Endothelial cell of umbilical vein (primary cell): Measurements from ENCODE around the gene TEKTIP1. TPM values are rescaled to one million over a fixed set of nuclear protein-coding genes. Genes with fewer than 3 reads are reported as not detected.

Experiments
- BruUV-seq: library from RNA; stranded (reverse); fragments of 400-500 nt; replicated peaks from 2 replicates; lab custom pipeline; 2021; lab: Mats Ljungman, UMichigan
- CTCF ChIA-PET: fragments of 300-600, 350-600 bp; sonication (Branson Sonifier 250); formaldehyde crosslinking; loops from one replicate; lab custom pipeline; 2021; ENCODE audit warnings: antibody characterized with exemption, inconsistent platforms; lab: Charles Lee
- POLR2A ChIA-PET: fragments of 300-600, 350-600 bp; sonication (Branson Sonifier 250); formaldehyde crosslinking; loops from one replicate; lab custom pipeline; 2021; ENCODE audit warnings: antibody characterized with exemption, inconsistent platforms; lab: Charles Lee
- DNase-seq: peaks from one replicate; pipeline ENCODE4 v3.0.0-alpha.2; 2011; ENCODE audit warnings: low read depth, low spot score
- FAIRE-seq: peaks from 2 replicates; lab custom pipeline; 2011; peaks lifted over from hg19 to GRCh38; lab: Jason Lieb, UNC
- H2AFZ ChIP-seq: 2 replicates; pipeline ENCODE4 v1.6.0; 2012; ENCODE audit warnings: low read depth, low read length, control low read depth, inconsistent platforms
- H3K27ac ChIP-seq: 2 replicates; pipeline ENCODE4 v1.5.1; 2011; ENCODE audit warnings: low read depth, mild to moderate bottlenecking, control low read depth, low read length, moderate library complexity; ENCODE audit not compliant: insufficient read depth
- H3K27me3 ChIP-seq, 2 experiments: 2 replicates each; pipeline versions ENCODE4 v1.6.0 to v1.6.1; 2011; ENCODE audit warnings: low read length in 2 of 2, mixed read lengths in 1 of 2; ENCODE audit not compliant: control insufficient read depth in 2 of 2, insufficient read depth in 2 of 2
- H3K36me3 ChIP-seq, 2 experiments: 2 replicates in 1 of 2; 3 replicates in 1 of 2; pipeline ENCODE4 v1.5.1; 2011; ENCODE audit warnings: low read length in 2 of 2, mild to moderate bottlenecking in 1 of 2, moderate library complexity in 1 of 2; ENCODE audit not compliant: control insufficient read depth in 2 of 2, insufficient read depth in 2 of 2; ENCODE audit errors: extremely low read depth in 1 of 2
- H3K4me1 ChIP-seq: 3 replicates; pipeline ENCODE4 v1.5.1; 2011; ENCODE audit warnings: mild to moderate bottlenecking, low read length; ENCODE audit not compliant: control insufficient read depth, insufficient read depth; ENCODE audit errors: extremely low read depth
- H3K4me2 ChIP-seq: 2 replicates; pipeline ENCODE4 v1.6.1; 2011; ENCODE audit warnings: low read length, control low read depth, mixed read lengths; ENCODE audit not compliant: insufficient read depth
- H3K4me3 ChIP-seq, 3 experiments: fragments of 200-600 bp in 1 of 3; sonication (generic), shearing (Covaris generic) in 1 of 3; replicated peaks in 1 of 3; 2 replicates each; pipeline ENCODE4 v1.5.1; 2011 to 2016; ENCODE audit warnings: control low read depth in 3 of 3, low read length in 3 of 3, mild to moderate bottlenecking in 2 of 3, inconsistent platforms in 1 of 3, low read depth in 1 of 3, moderate library complexity in 1 of 3; ENCODE audit not compliant: insufficient read depth in 1 of 3
- H3K79me2 ChIP-seq: 2 replicates; pipeline ENCODE4 v1.6.0; 2012; ENCODE audit warnings: low read length, inconsistent platforms; ENCODE audit not compliant: control insufficient read depth, insufficient read depth
- H3K9ac ChIP-seq: replicated peaks from 2 replicates; pipeline ENCODE3; 2011; ENCODE audit warnings: low read length, control low read depth; ENCODE audit not compliant: insufficient read depth; ENCODE audit errors: extremely low read depth
- H3K9me1 ChIP-seq: replicated peaks from 3 replicates; pipeline ENCODE4 v1.6.0; 2011; ENCODE audit warnings: mild to moderate bottlenecking, low read length; ENCODE audit not compliant: control insufficient read depth, insufficient read depth; ENCODE audit errors: extremely low read depth
- H3K9me3 ChIP-seq: replicated peaks from 2 replicates; pipeline ENCODE4 v1.5.1; 2012; ENCODE audit warnings: low read length, inconsistent platforms; ENCODE audit not compliant: control insufficient read depth, insufficient read depth
- H4K20me1 ChIP-seq: replicated peaks from 2 replicates; pipeline ENCODE3; 2011; ENCODE audit warnings: mild to moderate bottlenecking, low read length; ENCODE audit not compliant: control insufficient read depth, insufficient read depth; ENCODE audit errors: extremely low read depth
- EZH2 ChIP-seq: IDR thresholded peaks from 2 replicates; pipeline ENCODE4 v1.6.1; 2012; ENCODE audit warnings: borderline replicate concordance, low read depth, mild to moderate bottlenecking, moderate library complexity, low read length, inconsistent platforms; ENCODE audit not compliant: severe bottlenecking
- FOS ChIP-seq: IDR thresholded peaks from 2 replicates; pipeline ENCODE4 v1.6.1; 2011; ENCODE audit warnings: mild to moderate bottlenecking, low read length, moderate library complexity, borderline replicate concordance; ENCODE audit not compliant: insufficient read depth
- GATA2 ChIP-seq: IDR thresholded peaks from 2 replicates; pipeline ENCODE4 v1.7.0; 2011; ENCODE audit warnings: low read depth, mild to moderate bottlenecking, moderate library complexity, mixed read lengths, low read length; ENCODE audit not compliant: insufficient read length, insufficient read depth
- JUN ChIP-seq: IDR thresholded peaks from 2 replicates; pipeline ENCODE4 v1.6.1; 2011; ENCODE audit warnings: borderline replicate concordance, low read depth; ENCODE audit not compliant: insufficient read length, insufficient read depth
- MAX ChIP-seq: IDR thresholded peaks from 2 replicates; pipeline ENCODE4 v1.6.1; 2011; ENCODE audit not compliant: insufficient read depth, insufficient read length
- MYC ChIP-seq: IDR thresholded peaks from one replicate; pipeline ENCODE4 v1.6.1; 2011; ENCODE audit warnings: mild to moderate bottlenecking, low read depth, low read length
- POLR2A ChIP-seq: IDR thresholded peaks from 2 replicates; pipeline ENCODE4 v1.6.1; 2012; ENCODE audit warnings: low read depth, mild to moderate bottlenecking, control low read depth, low read length
- POLR2AphosphoS5 ChIP-seq: IDR thresholded peaks from 2 replicates; pipeline ENCODE4 v1.6.1; 2012; ENCODE audit warnings: low read depth, mild to moderate bottlenecking, control low read depth, low read length, moderate library complexity; ENCODE audit not compliant: insufficient read depth
- dilution Hi-C: fragments of 300-500 bp; cut with MboI; formaldehyde crosslinking; loops from one replicate; pipeline ENCODE4 v1.15.0; 2019; ENCODE audit warnings: low sequenced_read_pairs; ENCODE audit not compliant: extremely low pct_ligation_motif_present
- intact Hi-C: fragments of 100-400 bp; cut with micrococcal nuclease; formaldehyde crosslinking; loops from one replicate; pipeline ENCODE4 v1.10.0; 2022
- polyA plus RNA-seq, 4 experiments: library from polyadenylated mRNA; depleted of rRNA in 3 of 4; stranded (reverse) in 3 of 4; unstranded in 1 of 4; fragments of >200 nt; gene quantifications; 2 replicates each; pipeline versions ENCODE4 v1.2.1 to v1.2.3, GENCODE V29; 2011 to 2012; ENCODE audit warnings: missing spikeins in 1 of 4
- total RNA-seq: library from RNA; stranded (reverse); gene quantifications from 2 replicates; pipeline ENCODE4 v1.2.3, GENCODE V29; 2021
- TF ChIP-seq, protein P1 (sequence below), 2 donors: IDR thresholded peaks; 1 replicate in 1 of 2; 2 replicates in 1 of 2; pipeline ENCODE4 v1.5.1; 2011; ENCODE audit warnings: low read length in 2 of 2, mild to moderate bottlenecking in 2 of 2, moderate library complexity in 2 of 2, control low read depth in 1 of 2, inconsistent platforms in 1 of 2, low read depth in 1 of 2; ENCODE audit not compliant: insufficient read depth in 1 of 2; ENCODE audit errors: extremely low read depth in 1 of 2

The TEKTIP1 gene
- total and polyA plus RNA-seq, 2 donors (not counting 3 experiments of a cell fraction or from before 2014, with no cell fraction given), result 0.73 TPM; not detected in 1

GRCh38 chr19:3533033-3533432 lies 5.9 kb upstream of the TEKTIP1 start:
- H3K27ac ChIP-seq, result no peak overlapping the region
- no peak overlapping the region for H3K4me2 ChIP-seq
- POLR2A ChIA-PET, result no interaction called here
- no peaks in the 10 kb centered on the region for H4K20me1 ChIP-seq
- H3K9me3 ChIP-seq, result no peaks in the 10 kb centered on the region
- H3K79me2 ChIP-seq, result no peaks in the 10 kb centered on the region
- no peak overlapping the region for H3K4me3 ChIP-seq
- BruUV-seq, result no TSS peak
- intact Hi-C loops, result no loop called here
- H3K36me3 ChIP-seq, result peaks cover 9 to 46% of the 10 kb centered on the region in 2 experiments
- no peak overlapping the region for H2AFZ ChIP-seq
- no peak for DNase-seq
- no peak for TF ChIP-seq FOS
- TF ChIP-seq, protein P1, sequence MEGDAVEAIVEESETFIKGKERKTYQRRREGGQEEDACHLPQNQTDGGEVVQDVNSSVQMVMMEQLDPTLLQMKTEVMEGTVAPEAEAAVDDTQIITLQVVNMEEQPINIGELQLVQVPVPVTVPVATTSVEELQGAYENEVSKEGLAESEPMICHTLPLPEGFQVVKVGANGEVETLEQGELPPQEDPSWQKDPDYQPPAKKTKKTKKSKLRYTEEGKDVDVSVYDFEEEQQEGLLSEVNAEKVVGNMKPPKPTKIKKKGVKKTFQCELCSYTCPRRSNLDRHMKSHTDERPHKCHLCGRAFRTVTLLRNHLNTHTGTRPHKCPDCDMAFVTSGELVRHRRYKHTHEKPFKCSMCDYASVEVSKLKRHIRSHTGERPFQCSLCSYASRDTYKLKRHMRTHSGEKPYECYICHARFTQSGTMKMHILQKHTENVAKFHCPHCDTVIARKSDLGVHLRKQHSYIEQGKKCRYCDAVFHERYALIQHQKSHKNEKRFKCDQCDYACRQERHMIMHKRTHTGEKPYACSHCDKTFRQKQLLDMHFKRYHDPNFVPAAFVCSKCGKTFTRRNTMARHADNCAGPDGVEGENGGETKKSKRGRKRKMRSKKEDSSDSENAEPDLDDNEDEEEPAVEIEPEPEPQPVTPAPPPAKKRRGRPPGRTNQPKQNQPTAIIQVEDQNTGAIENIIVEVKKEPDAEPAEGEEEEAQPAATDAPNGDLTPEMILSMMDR (IDR thresholded peaks at IDR 0.05; ENCODE audit: extremely low read depth in 1 of 2, insufficient read depth in 1 of 2, low read depth in 1 of 2, low read length in 2 of 2), result no peak
- TF ChIP-seq POLR2AphosphoS5, result no peak
- no peak for TF ChIP-seq MAX
- TF ChIP-seq JUN, result no peak
- TF ChIP-seq POLR2A, result no peak
- TF ChIP-seq MYC, result no peak
- no peak for TF ChIP-seq GATA2
- no peak for TF ChIP-seq EZH2
- no peak for FAIRE-seq
- dilution Hi-C loops, result no loop called here
- H3K27me3 ChIP-seq, result no peaks in the 10 kb centered on the region
- no peaks in the 10 kb centered on the region for H3K9me1 ChIP-seq
- CTCF ChIA-PET, result no interaction called here
- no peaks in the 10 kb centered on the region for H3K4me1 ChIP-seq
- H3K9ac ChIP-seq, result no peak overlapping the region
